Activated naive CD4-positive, alpha-beta T cell treated with anti-CD3 and anti-CD28 coated beads, Interleukin-2, amount 10 ng/mL, durations not matched to agents 7 days and 5 days (primary cell): ENCODE results near the gene UST.
A peak's percentile ranks its signal among the peaks of the same experiment; 100 is the strongest.

Experiments used
- CTCF ChIA-PET: fragments of 350-600 bp; sonication (Branson Sonifier 250); formaldehyde crosslinking; loops from one replicate; lab custom pipeline; 2021; ENCODE audit warnings: antibody characterized with exemption; lab: Charles Lee
- DNase-seq: peaks from one replicate; pipeline ENCODE4 v3.0.0-alpha.2; 2020
- H3K27ac Mint-ChIP-seq: one replicate; pipeline ENCODE4 v1.8.0; 2021; ENCODE audit warnings: mild to moderate bottlenecking, moderate library complexity, mixed read lengths
- H3K27me3 Mint-ChIP-seq: one replicate; pipeline ENCODE4 v1.8.0; 2021; ENCODE audit warnings: mild to moderate bottlenecking, mixed read lengths
- H3K36me3 Mint-ChIP-seq: one replicate; pipeline ENCODE4 v1.8.0; 2021; ENCODE audit warnings: mixed read lengths
- H3K4me1 Mint-ChIP-seq: one replicate; pipeline ENCODE4 v1.8.0; 2021; ENCODE audit warnings: mixed read lengths
- H3K4me3 Mint-ChIP-seq: one replicate; pipeline ENCODE4 v1.8.0; 2021; ENCODE audit warnings: mild to moderate bottlenecking, moderate library complexity, mixed read lengths
- H3K9me3 Mint-ChIP-seq: one replicate; pipeline ENCODE4 v1.8.0; 2021; ENCODE audit warnings: mixed read lengths

Gene UST

DNA sequence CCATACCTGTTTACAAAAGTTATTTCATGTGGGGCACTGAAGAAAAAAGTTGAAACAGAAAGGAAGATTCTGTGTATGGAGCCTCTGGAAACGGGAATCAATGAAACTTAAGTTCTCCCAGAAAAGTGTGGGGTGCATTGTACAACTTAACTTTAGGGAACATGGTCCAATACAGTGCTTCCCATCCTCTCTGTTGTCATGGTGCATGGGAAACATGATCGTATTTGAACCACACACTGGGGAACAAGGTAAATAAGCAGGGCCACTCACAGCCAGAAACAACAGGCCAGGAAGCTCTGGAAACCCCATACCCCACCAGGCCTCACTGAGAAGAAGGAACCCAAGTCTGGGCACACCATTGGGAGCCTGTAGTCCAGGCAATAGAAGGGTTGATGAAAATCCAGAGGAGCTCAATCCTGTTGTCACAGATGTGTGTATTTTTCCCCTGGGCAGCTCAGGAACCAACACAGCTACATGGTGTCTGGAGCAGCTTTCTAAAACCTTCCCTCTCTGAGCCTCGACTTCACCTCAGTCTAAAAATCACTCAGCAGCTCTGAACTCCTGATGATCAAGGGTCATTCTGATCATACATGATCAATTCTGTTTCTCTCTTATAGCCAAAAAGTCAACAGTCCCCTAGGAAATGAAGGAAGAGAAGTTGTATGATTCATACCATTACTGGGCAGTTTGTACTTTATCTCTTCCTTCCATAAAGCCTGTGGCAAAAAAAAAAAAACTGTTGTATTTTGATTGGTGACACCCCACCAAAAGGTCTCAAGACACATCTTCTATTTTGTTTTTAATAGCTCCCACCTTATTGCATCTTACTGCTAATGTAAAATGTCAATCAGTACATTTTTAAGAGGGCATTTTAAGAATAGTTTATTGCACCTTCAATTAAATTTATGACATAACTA is 372.2 kb downstream of the UST start:
- Mint-ChIP-seq H3K27ac (peak overlapping the region; percentile 54), H3K4me3 (no peak overlapping the region), H3K9me3 (peaks cover 29% of the 10 kb centered on the region), H3K27me3 (no peaks in the 10 kb centered on the region), H3K36me3 (peaks cover 56% of the 10 kb centered on the region), H3K4me1 (peaks cover 75% of the 10 kb centered on the region)
- CTCF ChIA-PET, result no interaction called here
- DNase-seq, result no peak

DNA sequence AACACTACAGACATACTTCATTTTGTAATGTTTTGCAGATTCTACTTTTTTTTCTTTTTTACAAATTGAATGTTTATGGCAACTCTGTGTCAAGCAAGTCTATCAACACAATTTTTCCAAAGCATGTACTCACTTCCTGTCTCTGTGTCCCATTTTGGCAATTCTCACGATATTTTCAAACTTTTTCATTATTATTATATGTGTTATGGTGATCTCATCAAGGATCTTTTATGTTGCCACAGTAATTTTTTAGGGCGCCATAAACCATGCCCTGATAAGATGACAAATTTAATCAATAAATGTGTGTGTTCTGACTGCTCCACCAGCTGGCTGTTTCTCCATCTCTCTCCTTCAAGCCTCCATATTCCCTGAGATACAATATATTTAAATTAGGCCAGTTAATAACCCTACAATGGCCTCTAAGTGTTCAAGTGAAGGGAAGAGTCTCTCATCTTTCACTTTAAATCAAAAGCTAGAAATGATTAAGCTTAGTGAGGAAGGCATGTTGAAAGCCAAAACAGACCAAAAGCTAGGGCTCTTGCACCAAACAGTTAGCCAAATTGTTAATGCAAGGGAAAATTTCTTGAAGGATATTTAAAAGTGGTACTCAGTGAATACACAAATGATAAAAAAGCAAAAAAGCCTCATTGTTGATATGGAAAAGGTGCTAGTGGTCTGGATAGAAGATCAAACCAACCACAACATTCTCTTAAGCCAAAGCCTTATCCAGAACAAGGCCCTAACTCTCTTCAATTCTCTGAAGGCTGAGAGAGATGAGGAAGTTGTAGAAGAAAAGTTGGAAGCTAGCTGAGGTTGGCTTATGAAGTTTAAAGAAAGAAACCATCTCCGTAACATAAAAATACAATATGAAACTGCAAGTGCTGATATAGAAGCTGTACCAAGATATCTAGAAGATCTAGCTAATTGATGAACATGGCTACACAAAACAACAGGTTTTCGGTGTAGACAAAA is 376.3 kb downstream of the UST start:
- H3K27me3 Mint-ChIP-seq, result no peaks in the 10 kb centered on the region
- H3K9me3 Mint-ChIP-seq, result peaks cover 39% of the 10 kb centered on the region
- H3K27ac Mint-ChIP-seq, result peak overlapping the region; percentile 80
- peaks cover 59% of the 10 kb centered on the region for H3K4me1 Mint-ChIP-seq
- peaks cover 67% of the 10 kb centered on the region for H3K36me3 Mint-ChIP-seq
- CTCF ChIA-PET, result interaction anchor here (1.4 to 1.8 kb wide), 3 partner anchors 9 to 94 kb away, joined by 3 to 6 read pairs (median 3); no protein-coding TSS in a partner anchor
- H3K4me3 Mint-ChIP-seq, result no peak overlapping the region
- DNase-seq, result no peak

DNA sequence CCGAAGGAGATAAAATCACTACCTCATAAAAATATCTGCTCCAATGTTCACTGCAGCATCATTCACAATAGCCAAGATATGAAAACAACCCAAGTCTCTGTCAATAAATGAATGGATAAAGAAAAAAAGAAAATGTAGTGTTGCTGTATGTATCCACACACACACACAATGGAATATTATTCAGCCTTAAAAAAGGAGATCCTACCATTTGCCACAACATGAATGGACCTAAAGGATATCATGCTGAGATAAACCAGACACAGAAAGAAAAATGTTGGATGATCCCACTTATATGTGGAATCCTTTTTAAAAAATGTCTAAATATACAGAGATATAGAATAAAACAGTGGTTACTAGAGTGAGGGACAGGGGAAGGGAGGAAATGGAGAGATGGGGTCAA is 378.5 kb downstream of the UST start:
- Mint-ChIP-seq H3K27me3 (no peaks in the 10 kb centered on the region), H3K9me3 (peaks cover 39% of the 10 kb centered on the region), H3K4me3 (no peak overlapping the region), H3K4me1 (peaks cover 41% of the 10 kb centered on the region), H3K36me3 (peaks cover 66% of the 10 kb centered on the region), H3K27ac (no peak overlapping the region)
- CTCF ChIA-PET, result interaction anchor here (0.7 kb wide), 1 partner anchor 328 kb away, joined by 3 read pairs; no protein-coding TSS in a partner anchor
- no peak for DNase-seq
